ENCODE results near the gene AP2A2. TPM values are rescaled to one million over a fixed set of nuclear protein-coding genes. Genes with fewer than 3 reads are reported as not detected.
"Not testable (repeated sequence)": the region's sequence is repeated elsewhere in the genome, so short reads cannot be mapped to it uniquely, and the experiment has no call there.

The AP2A2 gene
- polyA plus RNA-seq, 1 donor from 2014 or later: 7.1 TPM

DNA sequence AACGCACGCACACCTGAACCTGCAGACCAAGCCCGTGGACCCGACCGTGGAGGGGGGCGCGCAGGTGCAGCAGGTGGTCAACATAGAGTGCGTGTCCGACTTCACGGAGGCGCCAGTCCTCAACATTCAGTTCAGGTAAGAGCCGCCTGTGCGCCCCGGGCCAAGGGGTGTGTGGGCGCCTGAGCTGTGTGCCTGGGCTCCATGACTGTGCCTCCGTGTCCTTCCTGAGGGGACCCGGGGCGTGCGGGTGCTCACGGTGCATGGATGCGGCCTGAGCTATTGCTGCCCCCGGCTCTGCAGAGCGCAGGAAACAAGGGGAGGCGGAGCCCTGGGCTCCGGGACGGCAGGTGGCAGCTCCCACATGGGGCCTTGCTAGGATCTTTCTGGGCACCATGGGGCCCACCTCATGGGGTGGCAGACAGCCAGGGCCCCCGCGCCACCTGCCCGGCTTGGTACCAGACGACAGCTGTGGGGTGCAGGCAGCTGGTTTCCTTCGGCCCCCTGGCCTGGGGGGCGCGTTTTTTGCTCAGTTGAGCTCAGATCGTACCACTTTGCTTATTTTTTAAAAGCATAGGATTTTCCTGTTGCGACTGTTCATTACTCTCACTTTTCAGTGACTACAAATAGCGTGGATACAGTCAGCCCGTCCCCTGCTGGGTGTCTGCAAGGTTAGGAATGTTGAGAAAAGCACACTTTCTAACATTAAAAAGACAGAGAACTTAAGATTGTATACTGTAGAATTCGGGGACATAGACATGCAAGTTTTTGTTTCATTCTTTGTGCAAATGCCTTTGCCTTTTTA lies 82.5 kb downstream of the AP2A2 start:
- Mint-ChIP-seq H3K27me3 (no peaks in the 10 kb centered on the region), H3K4me1 (peaks cover 0 to 3% (median 0%) of the 10 kb centered on the region in 3 donors), H3K27ac (no peak overlapping the region)

DNA sequence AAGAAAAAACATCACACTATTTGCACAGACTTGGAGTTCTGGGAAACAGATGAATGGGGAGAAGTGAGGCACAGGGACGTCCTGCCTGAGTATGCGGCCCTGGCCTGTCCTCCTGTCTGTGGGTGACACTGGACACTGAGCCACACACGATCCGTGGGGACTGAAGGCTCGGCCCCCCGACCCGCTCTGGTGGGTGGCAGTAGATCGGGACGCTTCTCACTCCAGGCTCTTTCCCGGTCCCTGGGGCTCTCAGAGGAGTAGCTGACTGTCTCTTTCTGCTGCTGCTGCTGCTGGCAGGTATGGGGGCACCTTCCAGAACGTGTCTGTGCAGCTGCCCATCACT lies 83.1 kb downstream of the AP2A2 start:
- Mint-ChIP-seq H3K36me3 (peaks cover 6% of the 10 kb centered on the region), H3K4me3 (no peak overlapping the region), H3K27me3 (no peaks in the 10 kb centered on the region), H3K27ac (no peak overlapping the region), H3K9me3 (no peaks in the 10 kb centered on the region), H3K4me1 (peaks cover 0 to 3% (median 0%) of the 10 kb centered on the region in 3 donors)

More for the DNA sequence above, 82.5 kb downstream of the AP2A2 start:
- no peaks in the 10 kb centered on the region for H3K9me3 Mint-ChIP-seq
- H3K4me3 Mint-ChIP-seq: peak overlapping the region in 1 of 4 donors; percentile 17
- H3K36me3 Mint-ChIP-seq: peaks cover 6% of the 10 kb centered on the region

DNA sequence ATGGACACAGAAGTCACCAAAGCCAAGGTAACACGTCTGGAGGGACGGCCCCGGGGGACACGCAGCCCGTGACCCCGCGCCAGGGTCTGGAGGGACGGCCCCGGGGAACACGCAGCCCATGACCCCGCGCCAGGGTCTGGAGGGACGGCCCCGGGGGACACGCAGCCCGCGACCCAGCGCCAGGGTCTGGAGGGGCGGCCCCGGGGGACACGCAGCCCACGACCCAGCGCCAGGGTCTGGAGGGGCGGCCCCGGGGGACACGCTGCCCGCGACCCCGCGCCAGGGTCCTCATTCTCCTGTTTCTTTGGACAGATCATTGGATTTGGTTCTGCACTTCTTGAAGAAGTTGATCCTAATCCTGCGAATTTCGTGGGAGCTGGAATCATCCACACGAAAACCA lies 83.7 kb downstream of the AP2A2 start:
- Mint-ChIP-seq H3K36me3 (peaks cover 6% of the 10 kb centered on the region), H3K4me1 (peaks cover 0 to 3% (median 0%) of the 10 kb centered on the region in 3 donors), H3K9me3 (no peaks in the 10 kb centered on the region), H3K27me3 (no peaks in the 10 kb centered on the region), H3K27ac (no peak overlapping the region), H3K4me3 (no peak overlapping the region)

DNA sequence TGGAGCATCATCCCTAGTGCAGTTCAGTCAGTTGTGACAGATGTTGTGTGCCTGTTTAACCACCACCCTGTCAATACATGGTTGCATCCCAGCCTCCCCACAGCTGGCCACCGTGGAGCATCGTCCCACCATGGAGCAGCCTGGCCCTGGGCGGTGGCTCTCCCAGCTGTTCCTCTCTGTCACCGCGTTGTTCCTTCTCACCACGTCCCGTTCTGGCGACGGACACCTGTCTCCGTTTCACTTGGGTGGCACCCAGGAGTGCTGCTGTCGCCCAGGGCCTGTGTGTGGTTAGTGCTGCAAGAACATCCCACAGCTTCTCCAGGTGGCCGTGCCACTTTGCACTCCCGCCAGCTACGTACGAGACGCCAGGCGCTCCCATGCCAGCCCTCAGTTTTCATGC lies 84.3 kb downstream of the AP2A2 start:
- Mint-ChIP-seq H3K9me3 (no peaks in the 10 kb centered on the region), H3K27ac (no peak overlapping the region), H3K36me3 (peaks cover 6% of the 10 kb centered on the region), H3K4me3 (no peak overlapping the region), H3K4me1 (peaks cover 0 to 3% (median 0%) of the 10 kb centered on the region in 3 donors), H3K27me3 (no peaks in the 10 kb centered on the region)

DNA sequence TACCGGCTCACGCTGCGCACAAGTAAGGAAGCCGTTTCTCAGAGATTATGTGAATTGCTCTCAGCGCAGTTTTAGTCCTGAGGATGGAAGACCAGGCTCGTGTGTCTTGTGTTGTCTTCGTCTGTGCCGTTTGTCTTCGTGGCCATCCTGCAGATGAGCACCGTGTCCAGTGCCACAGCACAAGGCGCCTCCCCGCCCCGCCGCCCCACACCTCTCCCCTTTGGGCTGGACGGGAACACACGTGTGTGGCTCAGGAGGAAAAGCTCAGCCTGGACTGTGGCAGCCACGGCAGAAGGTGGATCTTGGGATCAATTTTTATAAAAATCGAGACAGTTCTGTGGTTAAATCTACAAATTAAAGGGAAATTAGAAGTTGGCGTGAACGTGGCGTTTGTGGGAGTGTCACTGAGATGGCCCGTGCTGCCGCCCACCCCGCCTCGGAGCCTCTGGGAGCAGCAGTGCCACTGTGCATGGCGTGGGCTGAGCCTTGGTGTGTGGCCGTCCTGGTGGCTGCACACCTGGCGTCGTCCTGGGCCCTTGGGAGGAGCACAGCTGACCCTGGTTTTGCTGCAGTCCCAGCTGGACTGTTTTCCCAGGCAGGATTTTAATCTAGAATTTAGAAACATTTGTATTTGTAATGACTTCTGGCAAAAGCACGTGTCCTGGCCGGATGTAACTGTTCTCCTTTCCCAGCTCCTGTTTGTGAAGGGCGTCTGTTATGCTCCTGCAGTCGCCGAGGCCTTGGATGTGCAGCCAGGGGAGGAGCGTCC lies 85.1 kb downstream of the AP2A2 start:
- Mint-ChIP-seq H3K27me3 (no peaks in the 10 kb centered on the region), H3K9me3 (no peaks in the 10 kb centered on the region), H3K4me3 (peak overlapping the region in 1 of 4 donors; percentile 5), H3K36me3 (peaks cover 5% of the 10 kb centered on the region), H3K4me1 (peaks cover 0 to 3% (median 0%) of the 10 kb centered on the region in 3 donors), H3K27ac (no peak overlapping the region)

DNA sequence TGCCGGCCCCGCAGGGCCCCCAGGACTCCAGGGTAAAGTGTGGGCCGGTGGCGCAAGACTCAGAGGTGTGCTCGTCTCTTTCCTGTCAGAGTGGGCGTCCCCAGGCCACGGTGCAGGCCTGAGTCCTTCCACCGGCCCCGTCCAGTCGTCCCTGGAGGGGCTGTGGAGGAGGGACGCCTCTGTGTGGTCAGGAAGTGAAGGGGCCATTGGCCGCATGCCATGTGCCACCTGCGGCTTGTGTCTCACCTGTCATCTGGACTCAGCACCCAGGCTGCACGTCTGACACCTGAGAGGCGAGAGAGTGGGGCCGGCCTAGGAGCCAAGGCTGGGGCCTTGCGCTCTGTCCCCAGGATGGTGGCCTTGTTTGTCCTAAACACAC lies 85.6 kb downstream of the AP2A2 start:
- Mint-ChIP-seq H3K4me1 (peaks cover 0 to 3% (median 0%) of the 10 kb centered on the region in 3 donors), H3K27me3 (no peaks in the 10 kb centered on the region), H3K27ac (no peak overlapping the region), H3K9me3 (no peaks in the 10 kb centered on the region), H3K36me3 (peaks cover 5% of the 10 kb centered on the region), H3K4me3 (no peak overlapping the region)

DNA sequence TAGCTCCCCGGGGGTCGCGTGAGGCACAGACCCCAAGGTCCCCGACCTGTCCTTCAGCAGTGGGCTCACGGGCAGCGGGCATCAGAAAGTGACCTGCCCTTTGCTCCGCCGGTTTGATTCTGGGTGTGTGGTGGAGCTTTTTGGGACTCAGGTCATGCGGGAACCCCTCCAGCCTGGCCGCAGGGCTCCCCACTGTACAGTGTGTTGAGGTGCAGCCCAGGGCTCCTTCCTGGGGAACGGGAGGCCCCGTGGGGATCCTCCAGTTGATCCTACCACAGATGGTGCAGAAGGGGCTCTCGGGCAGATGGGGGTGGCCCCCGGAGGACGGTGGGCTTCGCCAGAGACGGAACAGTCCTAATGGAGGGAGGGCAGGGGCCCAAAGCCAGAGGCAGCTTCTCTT lies 86.6 kb downstream of the AP2A2 start:
- Mint-ChIP-seq H3K9me3 (no peaks in the 10 kb centered on the region), H3K4me1 (peaks cover 0 to 8% (median 2%) of the 10 kb centered on the region in 3 donors), H3K27ac (peak overlapping the region in 1 of 3 donors; percentile 53), H3K4me3 (no peak overlapping the region), H3K36me3 (peaks cover 5% of the 10 kb centered on the region), H3K27me3 (no peaks in the 10 kb centered on the region)

DNA sequence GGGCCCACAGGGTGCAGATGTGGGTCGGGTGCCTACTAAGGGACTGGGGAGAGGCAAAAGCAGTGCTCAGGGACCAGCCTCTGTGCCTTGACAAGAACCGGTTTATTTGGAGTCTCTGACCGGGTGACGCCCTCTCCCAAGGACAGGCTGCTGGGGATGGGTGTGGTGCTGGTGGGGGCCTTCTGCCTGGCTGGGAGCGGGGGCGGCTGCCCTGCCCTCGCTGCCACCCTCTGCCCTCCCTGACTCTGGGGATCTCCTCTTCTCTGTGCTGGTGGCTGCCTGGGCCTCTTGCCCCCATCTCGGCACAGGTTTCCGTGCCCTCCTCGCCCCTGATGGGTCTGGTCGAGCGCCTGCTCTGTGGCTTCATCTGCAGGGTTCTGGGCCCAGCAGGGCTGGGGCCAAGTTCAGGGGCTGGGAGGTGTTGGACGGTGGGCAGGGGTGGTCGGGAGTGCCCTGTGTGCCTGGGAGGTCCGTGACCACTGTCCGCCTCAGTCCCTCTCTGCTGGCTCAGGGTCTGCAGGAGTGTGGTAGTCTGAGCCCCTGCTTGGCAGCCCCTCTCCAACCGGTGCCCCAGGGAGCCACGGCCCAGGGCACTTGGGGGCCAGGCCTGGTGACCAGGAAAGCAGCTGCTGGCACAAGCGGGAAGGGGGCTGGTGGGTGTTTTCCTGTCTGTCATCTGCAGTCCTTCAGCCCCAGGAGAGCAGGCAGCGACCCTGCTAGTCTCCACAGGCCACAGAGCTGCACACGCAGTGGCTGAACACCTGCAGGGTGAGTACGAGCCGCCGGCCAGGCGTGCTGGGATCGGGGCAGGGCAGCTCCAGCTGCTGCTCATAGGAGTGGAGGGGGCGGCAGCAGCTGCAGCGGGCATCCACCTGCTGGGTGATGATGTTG lies 87.3 kb downstream of the AP2A2 start:
- Mint-ChIP-seq H3K4me1 (peaks cover 0 to 8% (median 4%) of the 10 kb centered on the region in 3 donors), H3K27me3 (no peaks in the 10 kb centered on the region), H3K4me3 (no peak overlapping the region), H3K9me3 (no peaks in the 10 kb centered on the region), H3K27ac (no peak overlapping the region), H3K36me3 (peaks cover 5% of the 10 kb centered on the region)

DNA sequence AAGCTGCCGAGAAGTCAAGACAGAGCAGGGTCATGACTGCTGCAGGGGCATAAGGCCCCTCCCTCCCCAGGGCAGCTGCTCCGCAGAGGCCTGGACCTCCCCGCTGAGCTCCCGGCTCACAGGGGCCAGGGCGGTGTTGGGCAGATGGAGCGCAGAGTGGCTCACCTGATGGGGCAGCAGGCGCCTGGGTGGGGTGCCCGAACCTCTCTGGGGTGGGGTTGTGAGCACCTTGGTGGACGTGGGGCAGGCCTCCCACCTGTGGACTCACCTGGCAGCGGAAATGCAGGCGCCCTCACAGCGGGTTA lies 87.9 kb downstream of the AP2A2 start:
- H3K27ac Mint-ChIP-seq: no peak overlapping the region
- H3K36me3 Mint-ChIP-seq: peaks cover 5% of the 10 kb centered on the region
- H3K9me3 Mint-ChIP-seq: no peaks in the 10 kb centered on the region
- no peak overlapping the region for H3K4me3 Mint-ChIP-seq
- peaks cover 0 to 8% (median 4%) of the 10 kb centered on the region in 3 donors for H3K4me1 Mint-ChIP-seq
- no peaks in the 10 kb centered on the region for H3K27me3 Mint-ChIP-seq

DNA sequence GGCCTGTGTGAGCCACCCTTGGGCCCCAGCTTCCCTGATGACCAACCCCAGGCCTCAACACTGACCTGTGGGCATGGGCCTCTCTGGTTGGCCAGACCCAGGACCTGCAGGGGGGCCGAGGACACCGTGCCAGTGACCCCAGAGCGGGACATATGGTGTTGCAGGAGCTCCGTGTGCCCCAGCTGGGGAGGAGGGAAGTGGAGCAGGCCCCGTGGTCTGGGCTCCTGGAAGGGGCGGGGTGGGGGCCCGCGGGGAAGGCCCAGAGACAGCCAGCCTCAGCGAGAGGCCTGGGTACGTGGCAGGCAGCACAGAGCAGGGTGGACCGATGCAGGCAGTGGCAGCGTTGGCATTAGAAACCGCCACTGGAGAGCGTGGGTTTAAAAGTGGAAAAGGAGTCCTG lies 88.6 kb downstream of the AP2A2 start:
- Mint-ChIP-seq H3K27me3 (no peaks in the 10 kb centered on the region), H3K36me3 (peaks cover 5% of the 10 kb centered on the region), H3K27ac (no peak overlapping the region), H3K4me3 (no peak overlapping the region), H3K4me1 (peaks cover 0 to 8% (median 4%) of the 10 kb centered on the region in 3 donors), H3K9me3 (no peaks in the 10 kb centered on the region)

DNA sequence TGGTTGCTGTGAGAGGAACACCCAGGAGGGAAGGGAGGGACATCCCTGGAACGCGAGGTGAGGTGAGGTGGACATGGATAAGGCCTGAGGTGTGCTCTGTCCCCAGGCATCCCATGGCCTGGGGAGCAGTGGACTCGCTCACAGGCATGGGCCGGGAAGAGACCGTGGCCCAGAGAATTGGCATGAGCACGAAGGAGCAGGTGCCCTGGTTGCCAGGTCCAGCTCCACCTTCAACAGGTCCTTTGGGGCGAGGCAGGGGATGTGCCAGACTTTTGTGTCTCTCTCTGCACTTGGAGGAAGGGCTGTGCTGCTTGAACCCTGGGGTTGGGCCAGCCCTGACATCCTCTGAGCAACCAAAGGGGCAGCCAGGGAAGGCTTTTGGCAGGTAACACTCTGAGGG lies 89.4 kb downstream of the AP2A2 start:
- Mint-ChIP-seq H3K27me3 (no peaks in the 10 kb centered on the region), H3K9me3 (no peaks in the 10 kb centered on the region), H3K4me1 (peaks cover 0 to 8% (median 4%) of the 10 kb centered on the region in 3 donors), H3K27ac (no peak overlapping the region), H3K36me3 (peaks cover 5% of the 10 kb centered on the region), H3K4me3 (no peak overlapping the region)

DNA sequence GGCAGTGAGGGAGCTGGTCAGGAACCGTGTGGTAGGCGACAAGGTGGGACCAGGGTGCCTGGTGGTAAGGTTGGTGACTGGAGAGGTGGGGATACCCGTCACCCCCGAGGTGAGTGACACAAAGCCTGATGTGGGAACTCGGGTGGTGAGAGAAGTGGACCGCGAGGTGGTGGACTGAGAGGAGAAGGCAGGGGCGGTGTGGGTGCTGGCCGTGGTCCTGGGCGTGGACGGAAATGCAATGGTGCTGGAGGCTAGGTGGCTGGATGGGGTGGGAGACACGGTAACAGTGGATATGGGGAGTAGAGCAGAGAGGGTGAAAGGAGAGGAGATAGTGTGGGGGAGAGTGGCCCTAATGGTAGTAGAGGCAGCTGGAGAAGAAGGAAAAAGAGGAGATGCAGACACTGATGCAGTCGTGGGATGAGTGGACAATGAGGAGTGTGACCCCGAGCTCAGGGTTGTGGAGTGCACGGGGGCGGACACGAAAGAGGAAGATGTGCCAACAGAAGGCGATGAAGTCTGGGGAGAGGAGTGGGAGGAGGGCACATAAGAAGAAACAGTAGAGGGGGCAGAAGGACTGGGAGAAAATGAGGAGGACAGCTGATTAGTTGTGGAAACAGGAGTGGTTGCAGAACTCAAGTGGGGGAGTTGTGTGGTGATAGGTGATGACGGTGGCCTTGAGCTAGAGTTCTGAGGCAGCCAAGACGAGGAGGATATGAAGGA lies 90.3 kb downstream of the AP2A2 start:
- H3K4me3 Mint-ChIP-seq: no peak overlapping the region
- H3K36me3 Mint-ChIP-seq: peaks cover 2% of the 10 kb centered on the region
- H3K27me3 Mint-ChIP-seq: no peaks in the 10 kb centered on the region
- H3K4me1 Mint-ChIP-seq: peaks cover 0 to 8% (median 2%) of the 10 kb centered on the region in 3 donors
- H3K9me3 Mint-ChIP-seq: no peaks in the 10 kb centered on the region
- no peak overlapping the region for H3K27ac Mint-ChIP-seq

DNA sequence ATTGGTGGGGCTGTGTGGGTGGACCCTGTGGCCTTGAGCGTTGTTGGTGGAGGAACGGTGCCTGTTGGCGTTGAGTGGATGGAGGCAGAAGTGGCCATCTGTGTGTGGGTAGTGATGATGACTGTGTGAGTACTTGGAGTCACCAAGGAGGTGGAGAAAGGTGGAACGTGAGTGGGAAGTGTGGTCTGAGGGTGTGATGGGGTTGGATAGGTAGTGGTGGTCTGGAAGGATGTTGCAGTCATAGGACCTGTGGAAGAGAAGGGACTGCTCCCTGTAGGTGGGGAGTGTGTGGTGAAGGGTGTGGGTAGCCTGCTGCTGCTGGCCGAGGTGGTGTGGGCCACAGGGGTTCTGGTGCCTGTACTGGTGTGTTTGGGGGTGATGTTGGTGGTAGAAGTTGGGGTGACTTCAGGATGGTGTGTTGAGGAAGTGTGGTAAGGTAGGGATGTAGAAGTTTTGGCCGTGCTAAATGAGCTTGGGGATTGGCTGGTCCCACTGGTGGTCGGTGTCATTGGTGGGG lies 91.0 kb downstream of the AP2A2 start:
- not testable (repeated sequence) for H3K9me3 Mint-ChIP-seq, H3K4me3 Mint-ChIP-seq, H3K4me1 Mint-ChIP-seq, H3K27me3 Mint-ChIP-seq, H3K36me3 Mint-ChIP-seq
- peak overlapping the region in 1 of 3 donors; percentile 0 for H3K27ac Mint-ChIP-seq

DNA sequence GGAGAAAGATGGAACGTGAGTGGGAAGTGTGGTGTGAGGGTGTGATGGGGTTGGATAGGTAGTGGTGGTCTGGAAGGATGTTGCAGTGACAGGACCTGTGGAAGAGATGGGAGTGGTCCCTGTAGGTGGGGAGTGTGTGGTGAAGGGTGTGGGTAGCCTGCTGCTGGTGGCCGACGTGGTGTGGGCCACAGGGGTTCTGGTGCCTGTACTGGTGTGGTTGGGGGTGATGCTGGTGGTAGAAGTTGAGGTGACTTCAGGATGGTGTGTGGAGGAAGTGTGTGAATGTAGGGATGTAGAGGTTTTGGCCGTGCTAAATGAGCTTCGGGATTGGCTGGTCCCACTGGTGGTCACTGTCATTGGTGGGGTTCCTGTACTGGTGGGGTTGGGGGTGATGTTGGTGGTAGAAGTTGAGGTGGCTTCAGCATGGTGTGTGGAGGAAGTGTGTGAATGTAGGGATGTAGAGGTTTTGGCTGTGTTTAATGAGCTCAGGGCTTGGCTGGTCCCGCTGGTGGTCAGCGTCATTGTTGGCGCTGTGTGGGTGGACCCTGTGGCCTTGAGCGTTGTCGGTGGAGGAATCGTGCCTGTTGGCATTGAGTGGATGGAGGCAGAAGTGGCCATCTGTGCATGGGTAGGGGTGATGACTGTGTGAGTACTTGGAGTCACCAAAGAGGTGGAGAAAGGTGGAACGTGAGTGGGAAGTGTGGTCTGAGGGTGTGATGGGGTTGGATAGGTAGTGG lies 91.8 kb downstream of the AP2A2 start:
- Mint-ChIP-seq H3K9me3 (no peaks in the 10 kb centered on the region), H3K27ac (no peak overlapping the region), H3K27me3 (no peaks in the 10 kb centered on the region), H3K36me3 (no peaks in the 10 kb centered on the region), H3K4me3 (no peak overlapping the region), H3K4me1 (peaks cover 0 to 8% (median 2%) of the 10 kb centered on the region in 3 donors)

Data from IgD-negative memory B cell (primary cell).